Type B pancreatic cell (in vitro differentiated cells): ENCODE data around the gene ATP6V1A. TPM values are rescaled to one million over a fixed set of nuclear protein-coding genes. Genes with fewer than 3 reads are reported as not detected.

Experiments used
- DNase-seq: peaks from one replicate; pipeline ENCODE4 v3.0.0; 2021; ENCODE audit warnings: mixed read lengths; ENCODE audit not compliant: unreplicated experiment; ENCODE audit errors: extremely low spot score
- H3K27ac Mint-ChIP-seq: 2 replicates; pipeline ENCODE4 v1.8.0; 2021; ENCODE audit warnings: mild to moderate bottlenecking, mixed read lengths
- H3K27me3 Mint-ChIP-seq: 2 replicates; pipeline ENCODE4 v1.8.0; 2021; ENCODE audit warnings: mixed read lengths
- H3K36me3 Mint-ChIP-seq: 2 replicates; pipeline ENCODE4 v1.8.0; 2021; ENCODE audit warnings: mixed read lengths
- H3K4me1 Mint-ChIP-seq: one replicate; pipeline ENCODE4 v1.8.0; 2021; ENCODE audit warnings: mixed read lengths; ENCODE audit not compliant: unreplicated experiment
- H3K4me3 Mint-ChIP-seq: 2 replicates; pipeline ENCODE4 v1.8.0; 2021; ENCODE audit warnings: mild to moderate bottlenecking, mixed read lengths
- H3K9me3 Mint-ChIP-seq: 2 replicates; pipeline ENCODE4 v1.8.0; 2021; ENCODE audit warnings: mixed read lengths
- CTCF ChIP-seq: fragments of 200-600 bp; sonication (generic); conservative IDR thresholded peaks from 2 replicates; pipeline ENCODE4 v1.5.0; 2021; ENCODE audit warnings: antibody characterized with exemption, mild to moderate bottlenecking
- total RNA-seq: library from RNA; stranded (reverse); gene quantifications from 2 replicates; pipeline ENCODE4 v1.2.1, GENCODE V29; 2021; ENCODE audit warnings: low replicate concordance

The ATP6V1A gene
- total RNA-seq, 1 donor from 2014 or later = 71.5 TPM

- H3K27ac Mint-ChIP-seq = no peak overlapping the region
- TF ChIP-seq CTCF = no peak
- H3K9me3 Mint-ChIP-seq = no peaks in the 10 kb centered on the region
- DNase-seq = no peak
- peaks cover 4% of the 10 kb centered on the region for H3K36me3 Mint-ChIP-seq
- peaks cover 43% of the 10 kb centered on the region for H3K4me1 Mint-ChIP-seq
- H3K27me3 Mint-ChIP-seq = no peaks in the 10 kb centered on the region
- H3K4me3 Mint-ChIP-seq = no peak overlapping the region
Measured at GRCh38 chr3:113741620-113742019, 5.2 kb upstream of the ATP6V1A start.

- peaks cover 35% of the 10 kb centered on the region for H3K4me1 Mint-ChIP-seq
- no peaks in the 10 kb centered on the region for H3K9me3 Mint-ChIP-seq
- H3K27me3 Mint-ChIP-seq = no peaks in the 10 kb centered on the region
- no peak for TF ChIP-seq CTCF
- peak overlapping the region; percentile 98 for H3K4me3 Mint-ChIP-seq
- no peak for DNase-seq
- peak overlapping the region; percentile 10 for H3K27ac Mint-ChIP-seq
- H3K36me3 Mint-ChIP-seq = peaks cover 4% of the 10 kb centered on the region
Measured at GRCh38 chr3:113743006-113743630, 3.7 kb upstream of the ATP6V1A start.

GRCh38 chr3:113744941-113745755, 1.7 kb upstream of the ATP6V1A start:
- Mint-ChIP-seq H3K4me3 (peak overlapping the region; percentile 98), H3K4me1 (peaks cover 39% of the 10 kb centered on the region), H3K27ac (peak overlapping the region; percentile 100), H3K9me3 (no peaks in the 10 kb centered on the region), H3K27me3 (no peaks in the 10 kb centered on the region), H3K36me3 (peaks cover 4% of the 10 kb centered on the region)
- DNase-seq = no peak
- peak; percentile 66 for TF ChIP-seq CTCF

DNA sequence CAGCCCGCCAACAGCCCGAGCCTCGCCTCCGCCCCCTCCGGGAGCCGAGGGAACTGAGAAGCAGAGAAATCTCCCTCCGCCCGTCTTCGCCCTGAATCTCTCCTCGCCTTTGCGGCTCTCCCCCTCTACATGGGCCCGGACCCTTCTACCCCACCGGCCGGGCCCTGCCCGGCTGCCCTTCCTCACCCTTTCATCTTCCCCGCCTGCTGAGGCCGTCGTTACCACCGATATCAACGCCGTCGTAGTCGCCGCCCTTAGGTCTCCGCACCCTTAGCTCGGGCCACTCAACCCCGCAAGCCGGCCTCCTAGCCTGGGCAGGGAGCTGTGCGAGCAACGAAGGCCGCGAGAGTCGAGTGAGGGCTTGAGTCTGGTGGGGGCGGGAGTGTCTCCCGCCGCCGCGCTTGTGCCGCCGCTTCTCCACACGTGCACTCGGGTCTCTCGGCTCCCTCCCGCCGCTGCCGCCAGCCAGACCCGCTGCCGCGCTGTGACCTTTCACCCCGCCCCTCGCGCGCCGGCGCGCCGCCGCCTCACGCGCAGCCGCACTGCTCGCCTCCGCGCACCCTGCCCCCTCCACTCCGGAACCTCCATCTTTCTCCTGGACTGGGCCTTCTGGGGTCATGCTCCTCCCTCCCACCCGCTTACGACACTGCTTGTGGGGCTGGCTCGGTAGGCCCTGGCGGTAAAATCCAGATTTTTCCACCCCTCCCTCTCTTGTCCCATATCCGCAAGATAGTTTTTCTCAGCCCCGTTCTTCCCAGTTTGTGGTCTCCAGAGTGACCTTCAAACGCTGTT, 883 bp upstream of the ATP6V1A start, which contains the start of gene NAA50:
TSS of gene NAA50 (minus strand) at position 494 of the 792 bp plus-strand sequence. CDS start at position 194, 300 bp downstream.
- H3K4me1 Mint-ChIP-seq = peaks cover 39% of the 10 kb centered on the region
- H3K27me3 Mint-ChIP-seq = no peaks in the 10 kb centered on the region
- no peaks in the 10 kb centered on the region for H3K9me3 Mint-ChIP-seq
- peak within 1 kb of the TSS; percentile 100 for H3K27ac Mint-ChIP-seq
- H3K4me3 Mint-ChIP-seq = peak within 1 kb of the TSS; percentile 98
- DNase-seq = peak; percentile 88
- H3K36me3 Mint-ChIP-seq = peaks cover 4% of the 10 kb centered on the region
- peak; percentile 60 for TF ChIP-seq CTCF

- DNase-seq = no peak
- Mint-ChIP-seq H3K36me3 (peaks cover 4% of the 10 kb centered on the region), H3K9me3 (no peaks in the 10 kb centered on the region), H3K27me3 (no peaks in the 10 kb centered on the region), H3K4me3 (peak overlapping the region; percentile 98), H3K4me1 (peaks cover 39% of the 10 kb centered on the region), H3K27ac (peak overlapping the region; percentile 100)
- TF ChIP-seq CTCF = no peak
Measured at GRCh38 chr3:113747283-113748046, 630 bp downstream of the ATP6V1A start.
